RWPE1 (cell line): ENCODE results near the gene NXT1.

Experiments
- CTCF ChIA-PET: fragments of 350-600 bp; sonication (Branson Sonifier 250); formaldehyde crosslinking; extraction: SDS; loops from one replicate; lab custom pipeline; 2021; lab: Yijun Ruan, JAX
- POLR2A ChIA-PET: fragments of 400-600 bp; formaldehyde crosslinking; extraction: SDS; loops from one replicate; lab custom pipeline; 2020; ENCODE audit warnings: antibody characterized with exemption; ENCODE audit not compliant: low non-redundant PET; lab: Yijun Ruan, JAX
- DNase-seq: peaks from one replicate; pipeline ENCODE4 v3.0.0; 2012; ENCODE audit warnings: low spot score
- H3K27ac ChIP-seq: fragments of 450-650 bp; 2 replicates; pipeline ENCODE4 v1.5.1; 2017
- TF ChIP-seq, protein P1 (sequence below): fragments of 450-650 bp; conservative IDR thresholded peaks from 2 replicates; pipeline ENCODE4 v1.5.1; 2017; ENCODE audit warnings: low read depth, mild to moderate bottlenecking

The NXT1 gene

GRCh38 chr20:23326774-23327173, 23.8 kb upstream of the NXT1 start:
- no peak for DNase-seq
- CTCF ChIA-PET, result no interaction called here

DNA sequence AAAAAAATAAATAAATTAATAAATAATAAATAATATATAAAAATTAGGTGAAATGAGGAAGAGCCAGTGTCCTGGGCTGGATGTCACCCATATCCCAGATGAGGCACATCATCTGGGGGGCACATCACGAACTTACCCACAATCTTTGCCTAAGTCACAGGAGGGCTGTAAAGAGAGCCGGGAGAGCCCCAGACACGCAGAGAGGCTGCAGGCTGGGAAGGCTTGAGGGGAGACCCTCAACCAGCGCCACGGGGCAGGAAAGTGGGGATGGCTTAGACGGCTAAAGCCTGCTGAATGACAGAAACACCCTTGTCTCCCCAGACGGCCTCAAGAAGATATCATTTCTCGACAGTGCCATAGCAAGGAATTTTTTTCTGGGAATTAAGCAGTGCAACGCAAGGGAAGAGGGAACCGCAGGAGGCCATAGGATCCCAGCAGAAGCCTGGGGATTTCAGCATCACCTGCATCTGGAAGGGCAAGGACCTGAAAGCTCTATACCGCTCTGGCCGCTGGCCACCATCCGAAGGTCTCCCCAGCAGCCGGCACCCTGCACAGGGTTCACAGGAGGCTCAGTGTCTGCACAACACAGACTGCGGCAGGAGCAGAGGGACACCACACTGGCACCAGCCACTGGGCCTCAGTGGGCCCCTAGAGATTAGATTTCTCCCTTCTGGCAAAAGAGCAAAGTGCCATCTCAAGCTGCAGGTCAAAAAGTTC, 22.8 kb upstream of the NXT1 start:
- POLR2A ChIA-PET, result no interaction called here
- CTCF ChIA-PET, result no interaction called here

More at GRCh38 chr20:23326774-23327173, 23.8 kb upstream of the NXT1 start:
- POLR2A ChIA-PET, result no interaction called here
- TF ChIP-seq, protein P1, sequence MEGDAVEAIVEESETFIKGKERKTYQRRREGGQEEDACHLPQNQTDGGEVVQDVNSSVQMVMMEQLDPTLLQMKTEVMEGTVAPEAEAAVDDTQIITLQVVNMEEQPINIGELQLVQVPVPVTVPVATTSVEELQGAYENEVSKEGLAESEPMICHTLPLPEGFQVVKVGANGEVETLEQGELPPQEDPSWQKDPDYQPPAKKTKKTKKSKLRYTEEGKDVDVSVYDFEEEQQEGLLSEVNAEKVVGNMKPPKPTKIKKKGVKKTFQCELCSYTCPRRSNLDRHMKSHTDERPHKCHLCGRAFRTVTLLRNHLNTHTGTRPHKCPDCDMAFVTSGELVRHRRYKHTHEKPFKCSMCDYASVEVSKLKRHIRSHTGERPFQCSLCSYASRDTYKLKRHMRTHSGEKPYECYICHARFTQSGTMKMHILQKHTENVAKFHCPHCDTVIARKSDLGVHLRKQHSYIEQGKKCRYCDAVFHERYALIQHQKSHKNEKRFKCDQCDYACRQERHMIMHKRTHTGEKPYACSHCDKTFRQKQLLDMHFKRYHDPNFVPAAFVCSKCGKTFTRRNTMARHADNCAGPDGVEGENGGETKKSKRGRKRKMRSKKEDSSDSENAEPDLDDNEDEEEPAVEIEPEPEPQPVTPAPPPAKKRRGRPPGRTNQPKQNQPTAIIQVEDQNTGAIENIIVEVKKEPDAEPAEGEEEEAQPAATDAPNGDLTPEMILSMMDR, result no peak
- no peak overlapping the region for H3K27ac ChIP-seq

GRCh38 chr20:23331450-23332350, 18.9 kb upstream of the NXT1 start:
- no peak for DNase-seq
- H3K27ac ChIP-seq, result no peak overlapping the region
- TF ChIP-seq, protein P1, result no peak
- POLR2A ChIA-PET, result no interaction called here
- CTCF ChIA-PET, result interaction anchor here (0.8 kb wide), 2 partner anchors 9 kb away, joined by 3 read pairs; no protein-coding TSS in a partner anchor

More for the DNA sequence above, 22.8 kb upstream of the NXT1 start:
- DNase-seq, result no peak
- no peak overlapping the region for H3K27ac ChIP-seq
- TF ChIP-seq, protein P1, result no peak

- ChIA-PET POLR2A (no interaction called here), CTCF (interaction anchor here (0.8 kb wide), 2 partner anchors 8 to 9 kb away, joined by 3 read pairs; no protein-coding TSS in a partner anchor)
- TF ChIP-seq, protein P1, result no peak
- no peak for DNase-seq
- no peak overlapping the region for H3K27ac ChIP-seq
These were observed 18.1 kb upstream of the NXT1 start for GRCh38 chr20:23332467-23332866.

DNA sequence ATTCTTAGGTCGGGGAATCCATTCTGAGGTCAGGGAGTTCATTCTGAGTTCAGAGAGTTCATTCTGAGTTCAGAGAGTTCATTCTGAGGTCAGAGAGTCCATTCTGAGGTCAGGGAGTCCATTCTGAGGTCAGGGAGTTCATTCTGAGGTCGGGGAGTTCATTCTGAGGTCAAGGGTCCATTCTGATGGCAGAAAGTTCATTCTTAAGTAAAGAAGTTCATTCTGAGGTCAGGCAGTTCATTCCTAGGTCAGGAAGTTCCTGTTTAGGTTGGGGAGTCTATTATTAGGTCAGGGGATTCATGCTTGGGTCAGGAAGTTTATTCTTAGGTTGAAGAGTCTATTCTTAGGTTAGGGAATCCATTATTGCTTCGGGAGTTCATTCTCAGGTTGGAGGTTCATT, 16.5 kb upstream of the NXT1 start:
- POLR2A ChIA-PET, result no interaction called here

DNA sequence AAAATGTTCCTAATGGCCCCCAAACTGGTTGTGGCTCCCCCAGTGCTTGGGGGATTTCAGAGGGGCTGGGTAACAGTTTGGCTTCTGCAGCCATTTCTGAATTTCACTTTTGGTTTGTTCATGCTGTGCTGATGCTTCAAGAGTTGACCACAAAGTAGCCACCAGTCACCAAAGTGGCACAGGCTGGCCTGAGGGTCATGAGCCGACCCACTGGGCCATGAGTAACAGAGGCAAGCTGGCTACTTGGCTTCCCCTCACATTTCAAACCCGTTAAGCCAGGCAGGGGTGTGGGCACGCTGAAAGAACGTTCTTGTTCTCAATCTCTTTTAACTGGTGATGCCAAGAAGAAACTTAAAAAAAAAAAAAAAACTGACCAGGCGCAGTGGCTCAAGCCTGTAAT, 15.1 kb upstream of the NXT1 start:
- DNase-seq, result no peak
- CTCF ChIA-PET, result no interaction called here
- POLR2A ChIA-PET, result no interaction called here
- H3K27ac ChIP-seq, result no peak overlapping the region
- TF ChIP-seq, protein P1, result no peak

More for the DNA sequence above, 16.5 kb upstream of the NXT1 start:
- CTCF ChIA-PET, result no interaction called here
- H3K27ac ChIP-seq, result no peak overlapping the region
- DNase-seq, result no peak
- TF ChIP-seq, protein P1, result no peak
